Measurements from ENCODE around the gene TTC16.

The TTC16 gene

DNA sequence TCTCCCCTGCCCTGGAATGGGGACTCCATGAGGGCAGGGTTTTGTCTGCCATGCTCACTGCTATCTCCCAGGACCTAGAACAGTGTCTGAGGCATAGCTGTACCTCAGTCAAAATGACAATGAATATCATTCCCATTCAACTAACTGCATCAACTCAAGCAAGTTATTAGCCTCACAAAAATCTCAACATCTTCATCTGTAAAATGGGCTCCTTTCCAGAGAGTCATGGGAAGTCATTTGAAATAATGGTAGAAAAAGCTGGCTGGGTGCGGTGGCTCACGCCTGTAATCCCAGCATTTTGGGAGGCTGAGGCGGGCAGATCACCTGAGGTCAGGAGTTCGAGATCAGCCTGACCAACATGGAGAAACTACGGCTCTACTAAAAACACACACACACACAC lies 53.2 kb downstream of the TTC16 start:
- Histone ChIP-seq H3K27me3 (ENCODE audit: control insufficient read depth in 1 of 2, insufficient read depth in 2 of 2, low read length in 2 of 2) (peaks cover 0 to 4% of the 10 kb centered on the region in 2 donors), H3K27ac (ENCODE audit: low read length) (no peak overlapping the region), H3K4me3 (ENCODE audit: low read length in 2 of 2) (no peak overlapping the region), H3K4me1 (ENCODE audit: control insufficient read depth, insufficient read depth, low read length) (peaks cover 22% of the 10 kb centered on the region), H3K9me3 (ENCODE audit: control insufficient read depth in 2 of 2, low read length in 2 of 2) (no peaks in the 10 kb centered on the region), H3K9ac (ENCODE audit: low read length in 2 of 2) (no peak overlapping the region), H3K36me3 (ENCODE audit: control insufficient read depth in 2 of 2, insufficient read depth in 2 of 2, low read length in 2 of 2) (no peaks in the 10 kb centered on the region)

DNA sequence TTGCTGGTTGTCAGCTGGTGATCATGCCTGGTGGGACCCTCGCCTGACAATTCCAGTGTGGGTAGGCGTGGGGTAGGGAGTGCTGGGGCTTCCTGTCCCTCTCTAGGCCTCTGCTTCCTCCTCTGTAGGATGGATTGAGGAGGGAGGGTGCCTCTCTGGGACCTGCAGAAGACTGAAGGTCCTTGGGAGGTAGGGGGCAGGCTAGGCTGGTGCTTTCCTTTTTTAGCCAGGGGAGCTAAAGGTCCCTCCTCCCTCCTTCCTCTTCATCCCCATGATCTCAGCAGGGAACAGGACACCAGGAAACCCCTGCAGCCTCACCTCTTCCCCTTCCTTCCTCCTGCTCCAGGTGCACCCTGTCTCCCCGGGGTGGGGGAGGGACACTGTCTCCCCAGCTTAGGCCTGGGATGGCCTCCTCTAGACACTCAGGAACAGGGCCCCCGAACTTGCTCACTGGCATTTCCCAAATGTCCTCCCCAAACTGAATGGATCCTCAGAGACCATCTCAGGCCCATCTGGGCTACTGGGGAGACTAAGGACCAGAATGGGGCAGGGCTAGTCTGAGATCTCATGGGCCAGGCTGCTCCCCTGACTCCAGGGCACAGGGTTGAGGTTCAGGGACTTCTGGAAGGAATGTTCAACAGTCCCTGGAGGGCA lies 54.2 kb downstream of the TTC16 start:
- Histone ChIP-seq H3K9me3 (ENCODE audit: control insufficient read depth in 2 of 2, low read length in 2 of 2) (no peaks in the 10 kb centered on the region), H3K36me3 (ENCODE audit: control insufficient read depth in 2 of 2, insufficient read depth in 2 of 2, low read length in 2 of 2) (no peaks in the 10 kb centered on the region), H3K9ac (ENCODE audit: low read length in 2 of 2) (peak overlapping the region; percentile 36 to 39), H3K4me1 (ENCODE audit: control insufficient read depth, insufficient read depth, low read length) (peaks cover 22% of the 10 kb centered on the region), H3K27ac (ENCODE audit: low read length) (peak overlapping the region; percentile 37), H3K27me3 (ENCODE audit: control insufficient read depth in 1 of 2, insufficient read depth in 2 of 2, low read length in 2 of 2) (peaks cover 0 to under 1% of the 10 kb centered on the region in 2 donors), H3K4me3 (ENCODE audit: low read length in 2 of 2) (peak overlapping the region; percentile 27 to 74)

DNA sequence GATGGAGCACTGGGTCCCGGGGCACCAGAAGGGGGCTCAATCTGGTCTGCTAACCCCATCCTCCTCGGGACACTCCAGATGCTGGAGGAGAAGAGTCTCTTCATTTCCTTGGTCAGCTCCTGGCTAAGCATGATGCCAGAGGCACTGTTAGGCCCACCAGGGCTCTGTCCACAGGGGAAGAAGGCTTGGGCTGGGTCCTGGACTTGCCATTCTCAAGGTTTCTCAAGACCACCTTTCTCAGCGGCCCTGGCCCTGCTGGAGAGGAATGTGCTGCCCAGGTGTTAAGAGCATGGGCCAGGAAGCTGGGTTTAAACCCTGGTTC lies 54.7 kb downstream of the TTC16 start:
- no peaks in the 10 kb centered on the region for H3K27me3 ChIP-seq (ENCODE audit: control insufficient read depth in 1 of 2, insufficient read depth in 2 of 2, low read length in 2 of 2)

DNA sequence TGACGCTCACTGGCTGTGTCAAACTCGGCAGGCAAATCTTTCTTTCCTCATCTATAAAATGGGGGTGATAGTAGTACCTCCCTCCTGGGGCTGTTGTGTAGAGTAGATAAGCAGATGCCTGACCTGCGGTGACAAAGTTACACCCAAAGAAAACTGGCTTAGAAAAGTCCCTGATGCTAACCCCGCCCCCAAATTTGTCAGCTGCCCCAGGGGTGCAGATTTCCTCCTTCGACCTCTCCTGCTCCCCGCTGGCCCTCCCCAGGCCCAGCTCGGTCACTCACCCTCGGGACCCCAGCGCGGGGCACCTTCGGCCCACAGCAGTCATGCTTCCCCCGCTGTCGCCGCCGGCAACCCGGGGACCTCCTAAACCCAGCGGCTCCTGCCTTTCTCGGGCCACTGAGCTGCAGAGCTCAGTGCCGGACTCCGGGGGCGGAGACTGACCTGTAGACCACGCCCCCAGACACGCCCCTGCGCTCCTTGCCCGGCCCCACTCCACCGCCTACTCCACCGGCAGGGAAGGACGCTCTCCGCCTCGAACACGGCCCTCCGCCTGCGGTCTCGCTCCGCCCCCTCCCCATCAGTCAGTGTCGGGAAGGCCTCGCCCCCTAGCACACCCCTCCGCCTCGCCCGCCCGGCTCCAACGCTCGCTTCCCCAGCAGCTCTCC lies 55.2 kb downstream of the TTC16 start:
- peak overlapping the region in 1 of 2 donors; percentile 39 for H3K9ac ChIP-seq (ENCODE audit: low read length in 2 of 2)
- H3K27ac ChIP-seq (ENCODE audit: low read length), result peak overlapping the region; percentile 37
- peaks cover 22% of the 10 kb centered on the region for H3K4me1 ChIP-seq (ENCODE audit: control insufficient read depth, insufficient read depth, low read length)

More for the DNA sequence above, 54.7 kb downstream of the TTC16 start:
- peak overlapping the region; percentile 37 for H3K27ac ChIP-seq (ENCODE audit: low read length)
- no peaks in the 10 kb centered on the region for H3K36me3 ChIP-seq (ENCODE audit: control insufficient read depth in 2 of 2, insufficient read depth in 2 of 2, low read length in 2 of 2)
- peaks cover 22% of the 10 kb centered on the region for H3K4me1 ChIP-seq (ENCODE audit: control insufficient read depth, insufficient read depth, low read length)
- H3K4me3 ChIP-seq (ENCODE audit: low read length in 2 of 2), result peak overlapping the region; percentile 27 to 74
- peak overlapping the region; percentile 36 to 39 for H3K9ac ChIP-seq (ENCODE audit: low read length in 2 of 2)
- no peaks in the 10 kb centered on the region for H3K9me3 ChIP-seq (ENCODE audit: control insufficient read depth in 2 of 2, low read length in 2 of 2)

DNA sequence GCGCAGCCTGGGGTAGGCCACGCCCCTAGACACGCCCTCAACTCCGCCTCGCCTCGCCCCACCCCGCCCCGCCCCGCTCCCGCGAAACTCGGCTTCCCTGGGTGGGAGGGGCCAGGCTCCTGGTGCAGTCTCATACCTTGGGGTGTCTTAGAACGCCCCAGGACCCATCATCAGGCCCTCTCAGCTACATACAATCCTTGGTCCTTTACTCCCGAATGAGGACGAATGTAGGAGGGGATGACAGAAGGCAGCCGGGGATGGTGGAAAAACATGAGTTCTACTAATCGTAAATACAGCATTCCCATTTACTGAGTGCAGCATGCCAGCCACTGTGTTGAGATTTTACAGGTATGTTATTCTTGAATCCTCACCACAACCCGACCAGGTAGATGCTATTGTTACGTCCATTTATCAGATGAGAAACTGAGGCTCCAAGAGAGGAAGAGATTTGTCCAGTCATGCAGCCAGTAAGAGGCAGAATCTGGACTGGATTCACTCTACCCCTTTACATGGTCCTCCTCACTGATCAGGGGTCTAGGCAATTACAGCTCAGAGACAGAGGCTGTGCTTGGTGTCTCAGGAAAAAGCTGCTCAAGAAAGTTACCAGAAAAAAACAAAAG lies 55.8 kb downstream of the TTC16 start:
- H3K4me3 ChIP-seq (ENCODE audit: low read length in 2 of 2), result peak overlapping the region; percentile 57 to 74
- H3K9ac ChIP-seq (ENCODE audit: low read length in 2 of 2), result no peak overlapping the region
- H3K9me3 ChIP-seq (ENCODE audit: control insufficient read depth in 2 of 2, low read length in 2 of 2), result no peaks in the 10 kb centered on the region
- H3K36me3 ChIP-seq (ENCODE audit: control insufficient read depth in 2 of 2, insufficient read depth in 2 of 2, low read length in 2 of 2), result no peaks in the 10 kb centered on the region
- H3K27me3 ChIP-seq (ENCODE audit: control insufficient read depth in 1 of 2, insufficient read depth in 2 of 2, low read length in 2 of 2), result no peaks in the 10 kb centered on the region
- H3K4me1 ChIP-seq (ENCODE audit: control insufficient read depth, insufficient read depth, low read length), result peaks cover 22% of the 10 kb centered on the region
- no peak overlapping the region for H3K27ac ChIP-seq (ENCODE audit: low read length)

More for the DNA sequence above, 55.2 kb downstream of the TTC16 start:
- no peaks in the 10 kb centered on the region for H3K9me3 ChIP-seq (ENCODE audit: control insufficient read depth in 2 of 2, low read length in 2 of 2)
- H3K4me3 ChIP-seq (ENCODE audit: low read length in 2 of 2), result peak overlapping the region; percentile 59 to 74
- no peaks in the 10 kb centered on the region for H3K27me3 ChIP-seq (ENCODE audit: control insufficient read depth in 1 of 2, insufficient read depth in 2 of 2, low read length in 2 of 2)
- no peaks in the 10 kb centered on the region for H3K36me3 ChIP-seq (ENCODE audit: control insufficient read depth in 2 of 2, insufficient read depth in 2 of 2, low read length in 2 of 2)

DNA sequence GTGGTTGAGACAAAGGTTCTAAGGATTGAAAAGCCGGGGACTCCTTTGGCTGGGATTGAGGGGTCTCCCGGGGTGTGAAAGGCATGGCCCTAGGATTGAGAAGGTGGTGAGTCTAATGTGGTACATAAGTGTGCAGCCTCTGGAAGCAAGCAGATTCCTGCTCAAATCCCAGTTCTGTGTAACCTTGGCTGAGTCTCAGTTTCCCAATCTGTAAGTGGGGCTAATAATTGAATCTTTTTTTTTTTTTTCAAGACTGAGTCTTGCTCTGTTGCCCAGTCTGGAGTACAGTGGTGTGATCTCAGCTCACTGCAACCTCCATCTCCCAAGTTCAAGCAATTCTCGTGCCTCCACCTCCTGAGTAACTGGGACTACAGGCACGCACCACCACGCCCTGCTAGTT lies 56.7 kb downstream of the TTC16 start:
- H3K4me3 ChIP-seq (ENCODE audit: low read length in 2 of 2), result no peak overlapping the region
- no peak overlapping the region for H3K27ac ChIP-seq (ENCODE audit: low read length)
- H3K9me3 ChIP-seq (ENCODE audit: control insufficient read depth in 2 of 2, low read length in 2 of 2), result no peaks in the 10 kb centered on the region
- H3K36me3 ChIP-seq (ENCODE audit: control insufficient read depth in 2 of 2, insufficient read depth in 2 of 2, low read length in 2 of 2), result no peaks in the 10 kb centered on the region
- no peaks in the 10 kb centered on the region for H3K27me3 ChIP-seq (ENCODE audit: control insufficient read depth in 1 of 2, insufficient read depth in 2 of 2, low read length in 2 of 2)
- H3K4me1 ChIP-seq (ENCODE audit: control insufficient read depth, insufficient read depth, low read length), result peaks cover 22% of the 10 kb centered on the region
- no peak overlapping the region for H3K9ac ChIP-seq (ENCODE audit: low read length in 2 of 2)

DNA sequence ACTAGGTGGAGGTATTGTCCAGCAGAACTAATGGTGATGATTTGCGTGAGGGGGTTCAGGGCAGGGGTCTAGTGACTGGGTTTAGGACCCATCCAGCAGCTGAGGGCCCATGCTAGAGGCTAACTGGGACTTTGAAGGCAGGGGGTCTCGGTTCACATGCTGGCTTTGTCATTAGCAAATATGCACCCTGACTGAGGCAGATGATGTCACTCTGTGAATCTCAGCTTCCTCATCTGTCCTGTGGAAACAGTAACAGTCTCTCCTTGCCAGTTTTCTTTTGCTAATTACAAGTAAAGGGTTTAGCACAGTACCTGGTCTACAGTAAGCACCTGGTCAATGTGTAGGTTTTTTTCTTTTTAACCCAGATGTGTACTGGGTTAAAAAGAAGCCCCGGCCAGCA lies 57.4 kb downstream of the TTC16 start:
- no peaks in the 10 kb centered on the region for H3K27me3 ChIP-seq (ENCODE audit: control insufficient read depth in 1 of 2, insufficient read depth in 2 of 2, low read length in 2 of 2)
- no peaks in the 10 kb centered on the region for H3K36me3 ChIP-seq (ENCODE audit: control insufficient read depth in 2 of 2, insufficient read depth in 2 of 2, low read length in 2 of 2)
- no peak overlapping the region for H3K9ac ChIP-seq (ENCODE audit: low read length in 2 of 2)
- H3K9me3 ChIP-seq (ENCODE audit: control insufficient read depth in 2 of 2, low read length in 2 of 2), result no peaks in the 10 kb centered on the region
- H3K27ac ChIP-seq (ENCODE audit: low read length), result no peak overlapping the region
- H3K4me1 ChIP-seq (ENCODE audit: control insufficient read depth, insufficient read depth, low read length), result peaks cover 17% of the 10 kb centered on the region
- H3K4me3 ChIP-seq (ENCODE audit: low read length in 2 of 2), result no peak overlapping the region

DNA sequence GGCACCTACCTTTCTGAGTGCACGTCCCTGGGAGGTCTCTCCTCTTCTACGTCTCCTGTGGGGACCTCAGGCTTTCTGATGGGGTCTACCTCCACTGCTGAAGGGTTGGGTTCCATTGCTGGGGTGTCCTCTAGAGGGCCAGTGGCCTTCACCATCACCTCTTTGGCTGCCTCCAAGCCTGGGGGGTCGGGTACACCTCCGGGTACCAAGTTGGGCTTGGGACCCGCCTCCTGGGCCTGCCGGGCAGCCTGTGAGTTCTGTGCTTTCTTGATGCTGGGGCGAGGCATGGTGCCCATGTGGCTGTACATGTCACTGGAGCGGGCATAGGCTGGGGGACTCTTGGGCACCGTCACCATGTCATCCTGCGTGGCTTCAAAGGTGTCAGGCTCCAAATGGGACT lies 58.1 kb downstream of the TTC16 start:
- Histone ChIP-seq H3K4me1 (ENCODE audit: control insufficient read depth, insufficient read depth, low read length) (peaks cover 21% of the 10 kb centered on the region), H3K27ac (ENCODE audit: low read length) (no peak overlapping the region), H3K27me3 (ENCODE audit: control insufficient read depth in 1 of 2, insufficient read depth in 2 of 2, low read length in 2 of 2) (no peaks in the 10 kb centered on the region), H3K9me3 (ENCODE audit: control insufficient read depth in 2 of 2, low read length in 2 of 2) (no peaks in the 10 kb centered on the region), H3K36me3 (ENCODE audit: control insufficient read depth in 2 of 2, insufficient read depth in 2 of 2, low read length in 2 of 2) (no peaks in the 10 kb centered on the region), H3K9ac (ENCODE audit: low read length in 2 of 2) (no peak overlapping the region), H3K4me3 (ENCODE audit: low read length in 2 of 2) (no peak overlapping the region)

DNA sequence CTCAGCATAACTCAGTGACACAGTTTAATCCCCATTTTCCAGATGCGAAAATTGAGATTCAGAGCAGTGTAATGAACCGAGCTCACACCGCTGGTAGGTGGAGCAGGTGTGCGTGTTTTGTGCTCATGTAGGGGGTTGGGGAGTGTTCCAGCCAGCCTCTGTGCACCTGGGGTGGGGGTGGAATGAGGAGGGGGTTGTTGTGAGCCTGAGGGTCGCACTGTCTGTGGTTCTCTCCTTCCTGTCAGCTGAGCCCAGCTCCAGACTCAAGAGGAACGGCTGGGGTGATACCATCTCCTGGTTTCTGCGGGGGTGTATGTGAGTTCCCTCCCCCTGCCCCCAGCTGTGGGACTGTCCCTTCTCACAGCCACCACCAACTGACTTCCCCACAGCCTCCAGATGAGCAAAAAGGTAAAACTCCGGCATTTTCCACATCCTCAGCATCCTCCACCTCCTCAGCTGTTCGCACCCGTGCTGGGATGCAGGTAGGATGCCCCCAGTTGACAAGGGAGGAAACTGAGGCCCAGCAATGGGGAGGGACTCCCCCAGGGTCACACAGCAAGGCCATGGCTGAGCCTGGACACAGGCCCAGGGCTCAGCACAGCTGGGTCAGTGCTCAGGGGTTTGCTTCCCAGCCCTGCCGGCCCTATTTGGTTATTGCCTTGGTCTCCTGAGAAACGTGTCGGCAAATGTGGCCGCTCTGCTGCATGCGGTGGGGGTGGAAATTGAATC lies 60.5 kb downstream of the TTC16 start:
- no peak overlapping the region for H3K4me3 ChIP-seq (ENCODE audit: low read length in 2 of 2)

DNA sequence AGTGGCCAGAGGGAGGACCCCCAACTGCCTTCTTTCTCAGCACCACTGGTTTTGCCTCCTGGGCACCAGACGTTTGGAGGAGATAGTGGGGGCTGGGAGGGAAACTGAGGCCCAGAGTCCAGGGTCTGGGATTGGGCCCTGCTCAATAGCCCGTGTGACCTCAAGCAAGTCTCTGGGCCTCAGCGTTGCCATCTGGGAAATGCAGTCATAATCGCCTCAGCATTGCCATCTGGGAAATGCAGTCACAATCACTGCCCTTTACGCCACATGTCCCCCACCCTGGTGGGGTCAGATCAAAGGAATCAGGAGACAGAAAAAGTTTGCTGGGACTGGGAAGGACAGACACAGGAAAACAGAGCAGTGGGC lies 61.0 kb downstream of the TTC16 start:
- Histone ChIP-seq H3K4me3 (ENCODE audit: low read length in 2 of 2) (no peak overlapping the region), H3K4me1 (ENCODE audit: control insufficient read depth, insufficient read depth, low read length) (peaks cover 9% of the 10 kb centered on the region), H3K27ac (ENCODE audit: low read length) (no peak overlapping the region), H3K9me3 (ENCODE audit: control insufficient read depth in 2 of 2, low read length in 2 of 2) (no peaks in the 10 kb centered on the region), H3K36me3 (ENCODE audit: control insufficient read depth in 2 of 2, insufficient read depth in 2 of 2, low read length in 2 of 2) (no peaks in the 10 kb centered on the region), H3K27me3 (ENCODE audit: control insufficient read depth in 1 of 2, insufficient read depth in 2 of 2, low read length in 2 of 2) (no peaks in the 10 kb centered on the region), H3K9ac (ENCODE audit: low read length in 2 of 2) (no peak overlapping the region)

More for the DNA sequence above, 60.5 kb downstream of the TTC16 start:
- Histone ChIP-seq H3K27ac (ENCODE audit: low read length) (no peak overlapping the region), H3K9me3 (ENCODE audit: control insufficient read depth in 2 of 2, low read length in 2 of 2) (no peaks in the 10 kb centered on the region), H3K4me1 (ENCODE audit: control insufficient read depth, insufficient read depth, low read length) (peaks cover 12% of the 10 kb centered on the region), H3K36me3 (ENCODE audit: control insufficient read depth in 2 of 2, insufficient read depth in 2 of 2, low read length in 2 of 2) (no peaks in the 10 kb centered on the region), H3K9ac (ENCODE audit: low read length in 2 of 2) (no peak overlapping the region), H3K27me3 (ENCODE audit: control insufficient read depth in 1 of 2, insufficient read depth in 2 of 2, low read length in 2 of 2) (no peaks in the 10 kb centered on the region)
